ENCODE measurements around the gene OR5K4. TPM values are rescaled to one million over a fixed set of nuclear protein-coding genes. Genes with fewer than 3 reads are reported as not detected.
"Not testable (repeated sequence)": the region's sequence is repeated elsewhere in the genome, so short reads cannot be mapped to it uniquely, and the experiment has no call there.

OR5K4 gene
- total RNA-seq, 2 experiments from 2014 or later, result not detected

DNA sequence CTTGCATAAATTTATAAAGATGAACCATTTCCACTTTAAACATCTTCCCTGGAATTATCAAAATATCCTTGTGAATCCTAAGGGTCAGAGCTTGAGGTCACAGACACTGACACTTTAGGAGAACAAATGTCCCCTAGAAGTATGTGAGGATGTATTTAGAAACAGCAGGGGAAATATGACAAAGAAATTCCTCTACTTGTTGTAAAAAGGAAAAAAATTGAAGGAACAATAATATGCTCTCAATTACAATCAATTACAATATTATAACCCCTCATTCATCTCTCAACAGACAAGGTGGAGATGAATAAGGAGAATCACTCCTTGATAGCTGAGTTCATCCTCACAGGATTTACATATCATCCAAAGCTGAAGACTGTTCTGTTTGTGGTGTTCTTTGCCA is 36.7 kb downstream of the OR5K4 start, which contains the start of gene OR5K3:
Gene OR5K3, plus strand, starts transcription at position 301 of the 400 bp plus-strand sequence. Its CDS starts 0 bp downstream, at position 301.
- Mint-ChIP-seq H3K4me1 (no peaks in the 10 kb centered on the region), H3K27ac (no peak within 1 kb of the TSS), H3K27me3 (peaks cover 8% of the 10 kb centered on the region), H3K36me3 (ENCODE audit: low read depth) (no peaks in the 10 kb centered on the region), H3K4me3 (no peak within 1 kb of the TSS), H3K9me3 (no peaks in the 10 kb centered on the region)
- POLR2A ChIA-PET, result no interaction called here
- CTCF ChIA-PET, result no interaction called here
- DNase-seq, result no peak

- no peak overlapping the region for H3K4me3 Mint-ChIP-seq
- peaks cover 7% of the 10 kb centered on the region for H3K27me3 Mint-ChIP-seq
- CTCF ChIA-PET, result no interaction called here
These were observed 41.4 kb downstream of the OR5K4 start for GRCh38 chr3:98395101-98395500.

GRCh38 chr3:98396482-98396881 is 42.8 kb downstream of the OR5K4 start:
- CTCF ChIA-PET, result interaction anchor here (0.6 kb wide), 1 partner anchor 286 kb away, joined by 3 read pairs; no protein-coding TSS in a partner anchor
- Mint-ChIP-seq H3K9me3 (peaks cover 31% of the 10 kb centered on the region), H3K36me3 (ENCODE audit: low read depth) (peaks cover 15% of the 10 kb centered on the region)
- H3K4me3 Mint-ChIP-seq, H3K27ac Mint-ChIP-seq, H3K4me1 Mint-ChIP-seq, H3K27me3 Mint-ChIP-seq, DNase-seq, POLR2A ChIA-PET: not testable (repeated sequence)

More at GRCh38 chr3:98395101-98395500, 41.4 kb downstream of the OR5K4 start:
- DNase-seq, result no peak
- Mint-ChIP-seq H3K9me3 (peaks cover 19% of the 10 kb centered on the region), H3K36me3 (ENCODE audit: low read depth) (peaks cover 9% of the 10 kb centered on the region), H3K27ac (no peak overlapping the region), H3K4me1 (peaks cover 2% of the 10 kb centered on the region)
- POLR2A ChIA-PET, result no interaction called here

GRCh38 chr3:98398513-98398912 is 44.9 kb downstream of the OR5K4 start:
- Mint-ChIP-seq H3K4me3 (no peak overlapping the region), H3K27ac (no peak overlapping the region), H3K27me3 (peaks cover 5% of the 10 kb centered on the region), H3K9me3 (peaks cover 44% of the 10 kb centered on the region), H3K36me3 (ENCODE audit: low read depth) (peaks cover 26% of the 10 kb centered on the region), H3K4me1 (peaks cover 10% of the 10 kb centered on the region)
- ChIA-PET POLR2A (no interaction called here), CTCF (no interaction called here)
- DNase-seq, result no peak

- ChIA-PET CTCF (interaction anchor here (1.2 kb wide), 1 partner anchor 10 kb away, joined by 3 read pairs; no protein-coding TSS in a partner anchor), POLR2A (interaction anchor here (1.3 kb wide), 1 partner anchor 159 kb away, joined by 3 read pairs; no protein-coding TSS in a partner anchor)
- no peak for DNase-seq
- Mint-ChIP-seq H3K36me3 (ENCODE audit: low read depth) (peaks cover 36% of the 10 kb centered on the region), H3K4me3 (no peak overlapping the region), H3K9me3 (peaks cover 68% of the 10 kb centered on the region), H3K27ac (no peak overlapping the region), H3K4me1 (peaks cover 10% of the 10 kb centered on the region), H3K27me3 (peaks cover 10% of the 10 kb centered on the region)
These were observed 48.9 kb downstream of the OR5K4 start for GRCh38 chr3:98402507-98402906.

DNA sequence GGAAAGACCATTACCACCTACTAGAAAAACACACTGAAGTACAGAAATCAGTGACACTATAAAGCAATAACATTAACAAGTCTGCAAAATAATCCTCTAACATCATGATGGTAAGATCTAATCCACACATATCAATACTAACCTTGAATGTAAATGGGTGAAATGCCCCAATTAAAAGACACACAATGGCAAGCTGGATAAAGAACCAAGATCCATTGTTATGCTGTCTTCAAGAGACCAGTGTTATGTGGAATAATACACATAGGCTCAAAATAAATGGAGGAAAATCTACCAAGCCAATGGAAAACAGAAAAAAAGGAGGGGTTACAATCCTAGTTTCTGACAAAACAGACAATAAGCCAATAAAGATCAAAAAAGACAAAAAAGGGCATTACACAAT is 50.4 kb downstream of the OR5K4 start:
- Mint-ChIP-seq H3K4me3 (no peak overlapping the region), H3K36me3 (ENCODE audit: low read depth) (peaks cover 29% of the 10 kb centered on the region), H3K4me1 (peaks cover 10% of the 10 kb centered on the region), H3K9me3 (peaks cover 59% of the 10 kb centered on the region), H3K27me3 (peaks cover 8% of the 10 kb centered on the region), H3K27ac (no peak overlapping the region)
- CTCF ChIA-PET, result no interaction called here
- DNase-seq, result no peak
- POLR2A ChIA-PET, result no interaction called here

Other genes starting within 250 kb of the OR5K4 start
- gene OR5H1, start 223.1 kb upstream of the OR5K4 start, total RNA-seq, result not detected
- gene OR5H14, start 206.4 kb upstream of the OR5K4 start, total RNA-seq, result not detected
- not detected for gene OR5H15, start 187.2 kb upstream of the OR5K4 start, total RNA-seq
- not detected for gene OR5H6, start 89.6 kb upstream of the OR5K4 start, total RNA-seq
- not detected for gene OR5H2, start 71.3 kb upstream of the OR5K4 start, total RNA-seq
- not detected for gene OR5K3, start 36.8 kb downstream of the OR5K4 start, total RNA-seq
- not detected for gene OR5K1, start 109.3 kb downstream of the OR5K4 start, total RNA-seq
- gene OR5K2, start 143.8 kb downstream of the OR5K4 start, total RNA-seq, result not detected
- gene CLDND1, start 169.0 kb downstream of the OR5K4 start, total RNA-seq, result 100 to 1,000 TPM; 673 to 683 TPM
- 100 to 1,000 TPM; 111 TPM for gene GPR15, start 178.1 kb downstream of the OR5K4 start, total RNA-seq
- gene CPOX, start 239.8 kb downstream of the OR5K4 start, total RNA-seq, result 10 to 100 TPM; 75.9 to 78.0 TPM

Measured in activated CD4-positive, alpha-beta memory T cell treated with anti-CD3 and anti-CD28 coated beads, Interleukin-2, amount 10 ng/mL, durations not matched to agents 7 days and 5 days (primary cell).